Kidney (tissue), 14 donors: ENCODE data around the gene F12. TPM values are rescaled to one million over a fixed set of nuclear protein-coding genes. Genes with fewer than 3 reads are reported as not detected.

Source experiments
- DNase-seq, 5 donors: peaks; one replicate each; pipeline ENCODE4 v3.0.0-alpha.2; 2013 to 2020
- FAIRE-seq: peaks from 2 replicates; lab custom pipeline; 2012; peaks lifted over from hg19 to GRCh38; lab: Jason Lieb, UNC
- H3K27ac ChIP-seq, 2 donors: one replicate each; pipeline ENCODE4 v1.7.0; 2013; ENCODE audit warnings: low read depth in 2 of 2, low read length in 2 of 2, inconsistent platforms in 1 of 2
- H3K27me3 ChIP-seq: one replicate; pipeline ENCODE4 v1.7.1; 2013; ENCODE audit warnings: low read length, inconsistent platforms; ENCODE audit not compliant: control insufficient read depth, insufficient read depth
- H3K36me3 ChIP-seq, 3 donors: one replicate each; pipeline versions ENCODE4 v1.7.0 to v1.7.1; 2013; ENCODE audit warnings: low read length in 3 of 3, control low read depth in 1 of 3, inconsistent platforms in 1 of 3; ENCODE audit not compliant: insufficient read depth in 3 of 3, control insufficient read depth in 2 of 3
- H3K4me1 ChIP-seq, 3 donors: one replicate each; pipeline versions ENCODE4 v1.7.0 to v1.7.1; 2013; ENCODE audit warnings: low read length in 3 of 3, inconsistent platforms in 1 of 3, low read depth in 1 of 3; ENCODE audit not compliant: control insufficient read depth in 2 of 3, insufficient read depth in 2 of 3
- H3K4me3 ChIP-seq, 3 donors: one replicate each; pipeline versions ENCODE4 v1.7.0 to v1.8.1; 2013; ENCODE audit warnings: low read length in 3 of 3, control low read depth in 1 of 3, inconsistent platforms in 1 of 3
- H3K9ac ChIP-seq, 3 donors: one replicate each; pipeline versions ENCODE4 v1.7.0 to v1.7.1; 2013; ENCODE audit warnings: low read length in 3 of 3, control low read depth in 1 of 3, inconsistent platforms in 1 of 3
- H3K9me3 ChIP-seq, 3 donors: one replicate each; pipeline versions ENCODE4 v1.7.0 to v1.7.1; 2013; ENCODE audit warnings: low read length in 3 of 3, control low read depth in 1 of 3, inconsistent platforms in 1 of 3; ENCODE audit not compliant: control insufficient read depth in 2 of 3, insufficient read depth in 1 of 3
- intact Hi-C: fragments of 100-400 bp; cut with DNase I; formaldehyde crosslinking; loops from one replicate; pipeline ENCODE4 v1.11.1; 2022
- polyA plus RNA-seq: library from polyadenylated mRNA; stranded (reverse); fragments of 350-450 nt; fragmentation: Illumina TruSeq; extraction: RNeasy Lipid Tissue Mini Kit (QIAGEN cat#74804); gene quantifications from one replicate; pipeline ENCODE4 v1.2.3, GENCODE V29; 2014; ENCODE audit warnings: low read depth, low replicate concordance; ENCODE audit not compliant: insufficient read depth
- total RNA-seq: library from RNA; stranded (reverse); fragmentation: NEBNext Ultra II Directional; extraction: Animal tissue kit (Norgen Biotek cat#: 25700); gene quantifications from one replicate; pipeline ENCODE4 v1.2.1, GENCODE V29; 2021
- TF ChIP-seq, protein P1 (sequence below): IDR thresholded peaks from 3 replicates; pipeline ENCODE4 v1.5.1; 2012; ENCODE audit warnings: mild to moderate bottlenecking, moderate library complexity, borderline replicate concordance; ENCODE audit not compliant: insufficient read depth; ENCODE audit errors: extremely low read depth
- donor health status: control.
- donor health status: control.
- donor health status: control.
- donor health status: control.
- donor health status: control.
- donor health status: DM: yes; HTN: yes; CAD: no.
- donor health status: Normal renal cell carcinoma (clear cell type).

Gene F12
- total and polyA plus RNA-seq, 2 donors from 2014 or later: 3.1 to 4.2 TPM

DNA sequence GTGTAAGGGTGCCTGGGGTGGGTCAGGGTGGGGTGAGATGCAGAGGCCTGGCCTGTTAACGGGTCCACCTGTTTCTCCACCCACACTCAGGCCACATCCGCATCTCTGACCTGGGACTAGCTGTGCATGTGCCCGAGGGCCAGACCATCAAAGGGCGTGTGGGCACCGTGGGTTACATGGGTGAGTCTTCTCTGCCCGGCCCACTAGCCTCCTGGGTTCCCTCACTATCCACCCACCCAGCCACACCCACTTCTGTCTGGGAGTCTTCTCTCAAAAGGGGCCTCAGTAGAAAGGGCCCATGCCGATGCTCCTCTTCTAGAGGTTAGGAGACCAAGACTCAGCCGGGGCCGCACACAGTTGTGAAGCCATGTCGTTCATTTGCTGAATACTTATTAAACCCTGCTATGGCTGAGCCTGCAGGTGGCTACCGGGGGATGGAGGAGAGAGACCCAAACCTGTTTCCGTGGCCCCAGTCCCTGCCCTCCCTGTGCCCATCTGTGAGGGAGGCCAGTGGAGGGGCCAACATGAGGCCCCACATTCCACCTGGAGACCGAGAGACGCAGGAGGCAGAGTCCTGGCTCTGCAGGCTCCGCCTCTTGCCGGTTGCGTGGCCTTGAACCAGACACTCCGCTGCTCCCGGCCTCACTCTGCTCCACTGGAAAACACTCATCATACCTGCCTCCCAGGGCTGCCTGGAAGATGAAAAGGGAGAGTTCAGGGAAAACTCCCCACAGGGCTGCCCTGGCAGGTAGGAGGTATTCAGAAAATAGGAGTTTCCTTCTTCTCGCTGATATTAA lies 25.8 kb upstream of the F12 start:
- intact Hi-C loops: no loop called here
- Histone ChIP-seq H3K9ac (no peak overlapping the region), H3K4me3 (no peak overlapping the region), H3K9me3 (no peaks in the 10 kb centered on the region), H3K36me3 (peaks cover 2 to 13% (median 10%) of the 10 kb centered on the region in 3 donors), H3K27ac (no peak overlapping the region), H3K4me1 (no peaks in the 10 kb centered on the region), H3K27me3 (no peaks in the 10 kb centered on the region)
- DNase-seq: no peak
- TF ChIP-seq, protein P1, sequence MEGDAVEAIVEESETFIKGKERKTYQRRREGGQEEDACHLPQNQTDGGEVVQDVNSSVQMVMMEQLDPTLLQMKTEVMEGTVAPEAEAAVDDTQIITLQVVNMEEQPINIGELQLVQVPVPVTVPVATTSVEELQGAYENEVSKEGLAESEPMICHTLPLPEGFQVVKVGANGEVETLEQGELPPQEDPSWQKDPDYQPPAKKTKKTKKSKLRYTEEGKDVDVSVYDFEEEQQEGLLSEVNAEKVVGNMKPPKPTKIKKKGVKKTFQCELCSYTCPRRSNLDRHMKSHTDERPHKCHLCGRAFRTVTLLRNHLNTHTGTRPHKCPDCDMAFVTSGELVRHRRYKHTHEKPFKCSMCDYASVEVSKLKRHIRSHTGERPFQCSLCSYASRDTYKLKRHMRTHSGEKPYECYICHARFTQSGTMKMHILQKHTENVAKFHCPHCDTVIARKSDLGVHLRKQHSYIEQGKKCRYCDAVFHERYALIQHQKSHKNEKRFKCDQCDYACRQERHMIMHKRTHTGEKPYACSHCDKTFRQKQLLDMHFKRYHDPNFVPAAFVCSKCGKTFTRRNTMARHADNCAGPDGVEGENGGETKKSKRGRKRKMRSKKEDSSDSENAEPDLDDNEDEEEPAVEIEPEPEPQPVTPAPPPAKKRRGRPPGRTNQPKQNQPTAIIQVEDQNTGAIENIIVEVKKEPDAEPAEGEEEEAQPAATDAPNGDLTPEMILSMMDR: no peak
- no peak for FAIRE-seq

DNA sequence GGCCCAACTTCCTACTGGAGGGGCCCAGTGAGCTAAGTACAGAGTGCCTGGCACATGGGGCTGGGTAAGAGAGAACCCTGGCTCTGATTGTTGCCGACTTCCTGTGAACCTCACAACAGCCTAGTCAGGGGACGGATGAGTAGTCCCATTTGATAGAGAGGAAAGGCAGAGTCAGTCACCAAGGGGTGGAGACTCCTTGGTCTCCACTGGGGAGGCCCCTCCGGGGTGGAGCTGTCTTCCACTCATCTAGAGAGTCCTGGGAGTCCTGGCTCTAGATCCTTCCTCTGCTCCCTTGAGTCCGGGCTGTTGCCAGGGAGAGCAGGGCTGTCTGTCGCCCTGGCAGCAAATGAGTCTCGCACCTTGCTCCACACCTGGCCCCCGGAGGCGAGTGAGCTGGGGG lies 25.1 kb upstream of the F12 start:
- H3K27me3 ChIP-seq: no peaks in the 10 kb centered on the region
- H3K9me3 ChIP-seq: no peaks in the 10 kb centered on the region
- intact Hi-C loops: no loop called here
- no peak overlapping the region for H3K27ac ChIP-seq
- H3K4me3 ChIP-seq: no peak overlapping the region
- FAIRE-seq (no peak), DNase-seq (no peak)
- no peak overlapping the region for H3K9ac ChIP-seq
- H3K36me3 ChIP-seq: peaks cover 2 to 13% (median 11%) of the 10 kb centered on the region in 3 donors
- TF ChIP-seq, protein P1: no peak
- no peaks in the 10 kb centered on the region for H3K4me1 ChIP-seq

DNA sequence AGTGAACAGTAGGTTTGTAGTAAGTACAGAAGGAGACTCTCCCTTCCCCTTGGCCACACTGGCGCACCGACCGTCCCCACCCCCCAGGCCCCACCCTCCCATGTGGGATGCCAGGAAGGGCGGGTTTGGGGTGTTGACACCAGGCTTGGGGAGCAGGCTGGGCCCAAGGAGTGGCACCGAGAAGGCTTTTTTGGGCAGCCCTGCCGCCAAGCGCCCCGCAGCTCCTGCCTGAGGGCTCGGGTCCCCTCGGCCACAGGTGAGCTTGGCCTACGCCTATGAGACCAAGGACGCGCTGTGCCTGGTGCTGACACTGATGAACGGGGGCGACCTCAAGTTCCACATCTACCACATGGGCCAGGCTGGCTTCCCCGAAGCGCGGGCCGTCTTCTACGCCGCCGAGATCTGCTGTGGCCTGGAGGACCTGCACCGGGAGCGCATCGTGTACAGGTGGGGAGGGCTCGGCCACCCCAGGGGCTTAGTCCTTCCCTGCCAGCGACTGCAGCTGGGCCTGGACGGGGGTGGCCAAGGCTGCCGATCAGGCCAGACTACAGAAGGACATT lies 24.4 kb upstream of the F12 start:
- Histone ChIP-seq H3K27ac (no peak overlapping the region), H3K4me3 (no peak overlapping the region), H3K9me3 (no peaks in the 10 kb centered on the region), H3K4me1 (no peaks in the 10 kb centered on the region), H3K9ac (no peak overlapping the region), H3K36me3 (peaks cover 2 to 13% (median 11%) of the 10 kb centered on the region in 3 donors), H3K27me3 (no peaks in the 10 kb centered on the region)
- no peak for FAIRE-seq
- TF ChIP-seq, protein P1: no peak
- no peak for DNase-seq
- intact Hi-C loops: no loop called here
